ENCODE data around the gene PTPN6. TPM values are rescaled to one million over a fixed set of nuclear protein-coding genes. Genes with fewer than 3 reads are reported as not detected.
"Not testable (repeated sequence)": the region's sequence is repeated elsewhere in the genome, so short reads cannot be mapped to it uniquely, and the experiment has no call there.

Gene PTPN6
- total and polyA plus RNA-seq, 8 donors = 11.2 to 51.2 (median 32.6) TPM

GRCh38 chr12:6904280-6905276 is 46.6 kb upstream of the PTPN6 start, which contains the start of gene LRRC23:
Gene LRRC23, plus strand, starts transcription at chr12:6904822. Its CDS starts 812 bp downstream, at chr12:6905634.
- TF ChIP-seq EP300 (IDR thresholded peaks at IDR 0.05) (no peak), POLR2AphosphoS5 (IDR thresholded peaks at IDR 0.05) (peak; percentile 68 to 88 (median 73))
- Histone ChIP-seq H3K4me1 (peaks cover 11 to 24% (median 23%) of the 10 kb centered on the region in 4 donors), H3K4me3 (peak within 1 kb of the TSS; percentile 61 to 82 (median 66)), H3K36me3 (peaks cover 0 to 13% (median 12%) of the 10 kb centered on the region in 4 donors), H3K9me3 (no peaks in the 10 kb centered on the region), H3K27ac (peak within 1 kb of the TSS; percentile 53 to 88 (median 86)), H3K27me3 (no peaks in the 10 kb centered on the region)
- DNase-seq = peak; percentile 99
- intact Hi-C loops (cut with DNase I; ENCODE audit: low total_unique reads) = no loop called here
- 3 to 4% (median 4%) methylated on average over 34 of the region's 34 CpGs for WGBS, 5 donors

GRCh38 chr12:6905414-6906040 is 45.6 kb upstream of the PTPN6 start:
- 57 to 69% (median 65%) methylated on average over 5 of the region's 5 CpGs for WGBS, 5 donors
- TF ChIP-seq POLR2AphosphoS5 (IDR thresholded peaks at IDR 0.05) = no peak
- TF ChIP-seq EP300 (IDR thresholded peaks at IDR 0.05) = no peak
- TF ChIP-seq POLR2A (IDR thresholded peaks at IDR 0.05) = no peak
- TF ChIP-seq CTCF (IDR thresholded peaks at IDR 0.05) = no peak

GRCh38 chr12:6908141-6908540 is 43.0 kb upstream of the PTPN6 start:
- H3K36me3 ChIP-seq = peaks cover 0 to 13% (median 12%) of the 10 kb centered on the region in 4 donors
- H3K27ac ChIP-seq; H3K9me3 ChIP-seq; H3K4me3 ChIP-seq; intact Hi-C loops (cut with DNase I; ENCODE audit: low total_unique reads); H3K27me3 ChIP-seq; DNase-seq: not testable (repeated sequence)
- peaks cover 11 to 17% (median 15%) of the 10 kb centered on the region in 4 donors for H3K4me1 ChIP-seq
- 91 to 98% (median 96%) methylated on average over 6 to 11 of the region's 11 CpGs for WGBS, 5 donors

More at GRCh38 chr12:6905414-6906040, 45.6 kb upstream of the PTPN6 start:
- Histone ChIP-seq H3K36me3 (peaks cover 0 to 13% (median 12%) of the 10 kb centered on the region in 4 donors), H3K4me3 (peak overlapping the region; percentile 61 to 82 (median 66)), H3K9me3 (no peaks in the 10 kb centered on the region), H3K27ac (peak overlapping the region; percentile 53 to 88 (median 86)), H3K27me3 (no peaks in the 10 kb centered on the region), H3K4me1 (peaks cover 11 to 17% (median 15%) of the 10 kb centered on the region in 4 donors)
- DNase-seq = no peak
- intact Hi-C loops (cut with DNase I; ENCODE audit: low total_unique reads) = no loop called here

GRCh38 chr12:6909421-6910145 is 41.6 kb upstream of the PTPN6 start:
- H3K27ac ChIP-seq = no peak overlapping the region
- no peak for TF ChIP-seq CTCF (IDR thresholded peaks at IDR 0.05)
- TF ChIP-seq POLR2A (IDR thresholded peaks at IDR 0.05) = no peak
- TF ChIP-seq EP300 (IDR thresholded peaks at IDR 0.05) = no peak
- TF ChIP-seq POLR2AphosphoS5 (IDR thresholded peaks at IDR 0.05) = no peak
- DNase-seq = no peak
- 87 to 95% (median 90%) methylated on average over 4 of the region's 4 CpGs for WGBS, 5 donors
- no peak overlapping the region for H3K4me3 ChIP-seq
- peaks cover 12 to 22% (median 19%) of the 10 kb centered on the region in 4 donors for H3K4me1 ChIP-seq
- peaks cover 0 to 13% (median 12%) of the 10 kb centered on the region in 4 donors for H3K36me3 ChIP-seq
- H3K27me3 ChIP-seq = peaks cover 0 to 20% (median 11%) of the 10 kb centered on the region in 3 donors
- intact Hi-C loops (cut with DNase I; ENCODE audit: low total_unique reads) = no loop called here
- H3K9me3 ChIP-seq = no peaks in the 10 kb centered on the region
